HG03342 (cell line): ENCODE results near the gene CACNG8.
"Not testable (repeated sequence)": the region's sequence is repeated elsewhere in the genome, so short reads cannot be mapped to it uniquely, and the experiment has no call there.

Experiments
- ATAC-seq: cut with Tn5 transposase; IDR thresholded peaks from one replicate; pipeline ENCODE4 v1.9.1; 2021; ENCODE audit warnings: mild to moderate bottlenecking, moderate library complexity; ENCODE audit not compliant: unreplicated experiment

CACNG8 gene

GRCh38 chr19:54030895-54031586 is 68.3 kb downstream of the CACNG8 start:
- ATAC-seq = no peak

GRCh38 chr19:54035215-54036178 is 72.8 kb downstream of the CACNG8 start:
- no peak for ATAC-seq

- not testable (repeated sequence) for ATAC-seq
Measured at GRCh38 chr19:54036542-54036941, 73.8 kb downstream of the CACNG8 start.
